GM18511 (cell line): Measurements from ENCODE around the gene LAMTOR5.

ENCODE experiments used
- ATAC-seq: cut with Tn5 transposase; IDR thresholded peaks from one replicate; pipeline ENCODE4 v1.9.1; 2021; ENCODE audit warnings: mild to moderate bottlenecking, moderate library complexity; ENCODE audit not compliant: unreplicated experiment

Gene LAMTOR5

DNA sequence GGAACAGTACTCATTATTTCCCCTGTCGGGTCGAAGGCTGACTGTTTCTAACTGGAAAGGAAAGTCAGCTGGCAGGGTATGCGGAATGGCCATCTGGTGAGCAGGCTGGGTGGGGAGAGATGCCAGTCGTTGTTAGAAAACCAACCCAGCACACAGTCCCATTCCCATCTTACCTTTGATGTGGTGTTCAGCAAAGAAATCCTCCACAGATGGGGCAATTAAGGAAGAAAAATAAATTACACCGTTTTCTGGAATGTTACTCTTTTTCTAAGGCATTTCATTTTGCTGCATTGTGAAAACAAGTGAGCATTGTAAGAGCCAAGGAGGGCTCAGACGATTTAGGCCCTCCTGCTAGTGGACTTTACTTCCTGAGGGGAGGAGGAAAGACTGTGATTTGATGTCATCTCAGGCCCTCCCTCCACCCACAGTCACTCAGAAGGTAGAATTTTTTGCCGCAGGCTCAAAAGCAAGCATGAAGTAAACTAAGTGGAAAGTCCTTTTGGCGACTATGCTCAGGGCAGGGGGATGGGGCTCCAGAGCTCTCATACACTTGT is 16.7 kb downstream of the LAMTOR5 start, which contains the start of gene SLC16A4:
Gene SLC16A4 (minus strand): TSS at position 335 of the 554 bp plus-strand sequence. CDS start 1,703 bp downstream, outside the sequence.
- no peak for ATAC-seq

DNA sequence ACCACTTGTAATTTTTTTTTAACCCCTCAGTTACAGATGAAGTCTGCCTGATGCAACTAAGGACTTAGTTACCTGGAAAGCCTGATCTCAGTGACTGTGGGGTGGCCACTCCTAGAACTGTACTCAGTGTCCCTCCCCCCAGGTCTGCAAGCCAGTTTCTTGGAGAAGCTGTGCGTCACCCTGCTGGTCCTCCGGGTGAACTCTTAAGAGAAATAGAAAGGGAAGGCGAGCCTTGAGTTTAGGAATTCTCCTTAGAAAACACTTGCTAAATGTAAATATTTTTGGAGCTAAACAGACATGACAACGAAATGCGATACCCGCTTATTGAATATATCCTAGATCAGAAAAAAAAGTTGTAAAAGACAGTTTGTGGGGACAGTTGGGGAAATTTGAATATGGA is 17.4 kb downstream of the LAMTOR5 start:
- ATAC-seq: no peak

DNA sequence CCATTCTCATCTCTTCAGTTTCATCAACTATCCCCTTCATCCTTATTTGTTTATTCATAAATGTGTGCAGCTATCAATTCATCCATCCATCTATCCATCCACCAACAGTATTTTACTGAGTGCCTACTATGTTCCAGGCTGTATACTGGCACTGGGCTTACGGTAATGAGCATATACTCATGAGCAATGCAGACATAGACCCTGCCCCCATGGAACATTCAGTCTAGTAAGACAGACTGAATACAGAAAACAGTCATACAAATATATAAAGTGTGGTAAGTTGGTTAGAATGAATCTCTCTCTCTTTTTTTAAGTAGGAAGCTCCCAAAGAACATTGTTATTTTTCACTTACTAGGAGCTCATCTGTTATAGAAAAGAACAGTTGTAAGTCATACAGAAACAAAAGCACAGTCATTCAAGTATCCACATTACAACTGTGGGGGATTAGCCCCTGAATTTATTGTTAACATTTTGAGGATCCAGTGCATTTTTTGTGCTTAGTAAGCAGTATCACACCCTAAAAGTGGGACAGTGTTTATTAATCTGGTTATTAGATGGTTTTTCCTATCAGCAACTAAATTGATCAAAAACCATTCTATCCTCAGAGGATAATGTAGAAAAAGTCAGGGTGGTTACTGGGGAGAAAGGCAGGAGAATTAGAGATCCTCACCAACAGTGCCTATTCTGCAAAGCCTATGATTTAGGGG is 20.3 kb downstream of the LAMTOR5 start:
- ATAC-seq: no peak

DNA sequence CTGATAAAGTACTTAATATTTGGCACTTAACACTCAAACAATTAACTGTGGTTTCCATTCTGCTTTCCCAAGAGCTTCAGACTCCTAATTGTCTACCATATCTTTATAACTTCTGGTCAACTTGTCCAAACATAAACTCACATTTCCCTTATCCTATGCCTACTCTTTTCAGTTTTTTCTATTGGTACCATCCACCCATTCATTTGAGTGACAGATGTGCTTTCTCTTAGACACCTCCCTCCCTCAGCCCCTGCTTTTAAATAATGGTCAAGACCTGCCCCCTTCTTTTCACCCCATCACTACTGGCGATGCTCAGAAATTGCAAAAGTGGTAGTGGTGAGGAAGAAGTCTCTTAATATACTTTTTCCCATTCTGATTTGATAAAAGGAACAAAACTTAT is 22.1 kb downstream of the LAMTOR5 start:
- ATAC-seq: no peak

DNA sequence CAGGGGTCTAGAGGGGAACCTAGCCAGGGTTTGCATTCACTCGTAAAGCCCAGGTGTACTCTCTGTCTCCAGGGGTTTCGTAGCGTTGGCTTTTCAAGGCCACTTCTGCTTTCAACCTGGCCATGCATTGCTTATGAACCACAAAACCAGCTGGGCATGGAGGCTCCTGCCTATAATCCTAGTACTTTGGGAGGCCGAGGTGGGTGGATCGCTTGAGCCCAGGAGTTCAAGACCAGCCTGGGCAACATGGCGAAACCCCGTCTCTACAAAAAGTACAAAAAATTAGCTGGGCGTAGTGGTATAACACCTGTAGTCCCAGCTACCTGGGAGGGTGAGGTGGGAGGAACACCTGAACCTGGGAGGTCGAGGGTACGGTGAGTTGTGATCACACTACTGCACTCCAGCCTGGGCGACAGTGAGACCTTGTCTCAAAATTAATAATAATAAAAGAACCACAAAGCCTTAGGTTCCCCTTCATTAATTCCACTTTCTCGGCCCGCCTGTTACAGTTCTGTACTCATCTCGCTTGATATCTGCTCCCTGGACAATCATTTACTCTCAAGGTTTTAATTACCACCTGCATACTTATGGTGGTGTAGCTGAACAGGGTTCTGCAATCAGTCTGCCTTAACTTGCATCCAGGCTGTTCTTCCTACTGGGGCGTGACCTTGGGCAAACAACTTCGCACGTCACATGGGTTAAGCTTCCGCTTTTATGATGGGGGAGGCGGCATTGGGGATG is 22.7 kb downstream of the LAMTOR5 start:
- ATAC-seq: peak; percentile 83

DNA sequence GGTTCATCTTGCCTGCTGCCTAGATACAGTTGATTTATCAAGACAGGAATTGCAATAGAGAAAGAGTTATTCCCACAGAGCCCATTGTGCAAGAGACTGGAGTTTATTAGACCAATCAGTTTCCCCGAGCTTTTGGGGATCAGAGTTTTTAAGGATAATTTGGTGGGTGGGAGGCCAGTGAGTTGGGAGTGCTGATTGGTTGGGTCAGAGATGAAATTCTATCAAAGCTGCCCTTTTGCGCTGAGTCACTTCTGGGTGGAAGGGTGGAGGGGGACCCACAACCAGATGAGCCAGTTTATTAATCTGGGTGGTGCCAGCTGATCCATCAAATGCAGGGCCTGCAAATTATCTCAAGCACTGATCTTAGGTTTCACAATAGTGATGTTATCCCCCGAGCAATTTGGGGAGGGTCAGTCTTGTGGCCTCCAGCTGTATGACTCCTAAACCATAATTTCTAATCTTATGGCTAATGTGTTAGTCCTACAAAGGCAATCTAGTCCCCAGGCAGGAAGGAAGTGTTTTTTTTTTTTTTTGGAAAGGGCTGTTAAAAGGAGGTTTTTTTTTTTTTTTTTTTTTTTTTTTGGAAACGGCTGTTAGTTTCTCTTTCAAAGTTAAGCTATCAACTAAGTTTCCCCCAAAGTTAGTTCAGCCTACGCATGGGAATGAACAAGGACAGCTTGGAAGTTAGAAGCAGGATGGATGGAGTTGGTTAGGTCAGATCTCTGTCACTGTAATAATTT is 24.1 kb downstream of the LAMTOR5 start:
- ATAC-seq: no peak

DNA sequence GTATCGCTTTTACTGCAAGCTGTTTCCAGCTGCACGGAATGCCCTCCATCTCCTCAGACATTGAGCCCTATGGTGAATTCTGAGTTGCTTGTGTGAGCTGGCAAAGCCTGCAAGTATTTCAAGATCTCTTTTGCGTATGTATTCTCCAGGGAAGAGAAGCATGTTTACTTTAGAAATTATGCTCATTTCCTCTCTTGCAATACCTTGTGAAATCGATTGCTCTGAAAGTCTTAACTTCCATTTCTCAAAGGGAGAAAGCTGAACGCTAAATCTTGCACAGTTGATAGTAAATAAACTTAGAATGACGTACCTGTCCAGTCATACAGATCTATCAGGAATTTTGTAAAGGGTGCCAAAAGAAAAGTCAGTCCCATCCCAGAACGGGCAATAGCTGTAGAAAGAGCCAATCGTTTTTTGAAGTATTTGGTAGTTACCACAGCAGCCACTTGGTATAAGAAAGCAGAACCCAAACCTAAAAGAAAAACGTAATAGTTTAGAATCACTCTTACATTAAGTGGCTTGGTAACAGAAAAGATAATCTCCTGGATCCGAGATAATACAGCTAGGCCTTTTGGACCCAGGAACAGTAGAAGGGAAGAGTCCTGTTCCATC is 26.7 kb downstream of the LAMTOR5 start:
- ATAC-seq: no peak

DNA sequence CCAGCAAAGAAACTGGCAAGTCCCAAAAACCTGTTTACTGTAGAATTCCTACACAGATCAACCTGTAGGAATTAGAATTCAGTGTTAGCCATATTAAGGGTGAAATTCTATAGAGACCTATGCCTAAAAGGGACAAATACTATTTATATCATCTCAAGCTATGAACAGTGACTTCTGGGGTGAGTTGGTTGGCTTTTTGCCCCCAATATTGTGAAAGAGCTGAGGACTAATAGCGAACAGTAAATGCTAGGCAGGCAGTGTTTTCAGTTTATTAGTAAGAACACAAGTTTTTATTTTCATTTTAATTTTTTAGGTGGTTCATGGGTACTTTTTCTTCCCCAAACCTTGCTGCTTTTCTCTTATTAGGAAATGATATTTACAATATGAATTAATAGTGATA is 32.0 kb downstream of the LAMTOR5 start:
- ATAC-seq: no peak

DNA sequence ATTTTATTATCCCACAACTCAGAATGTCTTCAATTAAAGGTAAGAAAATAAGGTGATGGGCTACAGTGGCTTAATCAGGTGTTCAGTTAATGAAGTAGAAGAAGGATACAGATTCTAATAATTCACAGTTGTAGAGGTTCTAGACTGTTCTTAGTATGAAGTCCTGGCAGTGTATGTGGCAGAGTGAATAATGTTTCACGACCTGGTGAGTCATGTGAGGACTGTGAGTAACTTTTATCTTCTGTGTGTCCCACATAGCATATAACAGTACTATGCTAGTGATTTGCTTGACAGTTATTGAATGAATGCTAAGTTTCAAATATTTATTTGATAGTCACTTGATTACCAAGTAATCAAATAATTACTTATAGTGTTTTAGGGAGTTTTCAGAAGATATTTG is 36.7 kb downstream of the LAMTOR5 start:
- ATAC-seq: no peak

DNA sequence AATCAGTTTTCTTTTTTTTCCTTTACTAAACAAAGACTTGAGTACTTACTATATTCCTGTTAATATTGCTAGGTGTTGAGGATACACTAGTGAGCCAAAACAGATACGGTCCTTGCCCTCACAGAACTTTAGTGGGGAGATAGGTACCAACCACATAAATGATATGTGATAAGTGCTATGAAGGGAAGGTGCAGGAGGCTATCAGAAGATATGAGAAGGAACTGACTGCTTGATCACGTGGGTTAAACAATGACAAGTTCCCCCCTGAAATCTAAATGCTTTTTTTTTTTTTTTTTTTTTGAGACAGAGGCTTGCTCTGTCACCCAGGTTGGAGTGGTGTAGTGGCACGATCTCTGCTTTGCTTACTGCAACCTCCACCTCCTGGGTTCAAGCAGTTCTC is 43.3 kb downstream of the LAMTOR5 start:
- ATAC-seq: no peak

DNA sequence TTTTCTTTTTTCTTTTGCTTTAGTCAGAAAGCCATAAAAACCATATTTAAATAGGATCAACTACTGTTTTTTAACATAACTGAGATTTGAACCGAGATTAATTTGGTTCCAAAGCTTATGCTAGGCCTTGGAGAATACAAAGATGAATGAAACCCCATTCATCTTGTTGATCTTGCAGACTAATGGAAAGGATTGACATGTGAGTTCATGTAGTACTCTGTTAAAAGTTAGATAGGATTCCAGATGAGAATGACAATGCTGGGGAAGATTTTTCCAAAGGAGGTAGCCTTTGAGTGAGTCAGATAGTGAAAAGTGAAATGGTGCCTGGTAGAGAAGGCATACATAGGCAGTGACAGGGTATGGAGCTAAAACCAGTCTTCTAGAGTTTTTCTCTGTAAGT is 45.6 kb downstream of the LAMTOR5 start:
- no peak for ATAC-seq

DNA sequence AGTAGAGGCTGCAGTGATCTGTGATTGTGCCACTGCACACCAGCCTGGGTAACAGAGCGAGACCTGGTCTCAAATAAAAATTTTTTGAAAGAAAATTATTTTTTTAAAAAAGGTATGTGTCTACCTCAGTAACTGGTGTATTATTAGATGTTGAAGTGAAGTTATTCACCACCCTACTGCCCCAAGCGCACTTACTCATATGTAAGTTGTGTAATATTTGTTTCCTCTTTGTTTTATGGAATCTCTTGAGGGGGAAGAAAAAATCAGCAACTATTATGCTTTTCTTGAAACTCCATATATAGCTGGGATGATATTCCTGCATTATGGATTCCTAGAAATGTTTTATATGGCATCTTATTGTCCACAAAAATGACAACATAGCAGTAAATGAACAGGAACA is 47.1 kb downstream of the LAMTOR5 start:
- ATAC-seq: no peak

DNA sequence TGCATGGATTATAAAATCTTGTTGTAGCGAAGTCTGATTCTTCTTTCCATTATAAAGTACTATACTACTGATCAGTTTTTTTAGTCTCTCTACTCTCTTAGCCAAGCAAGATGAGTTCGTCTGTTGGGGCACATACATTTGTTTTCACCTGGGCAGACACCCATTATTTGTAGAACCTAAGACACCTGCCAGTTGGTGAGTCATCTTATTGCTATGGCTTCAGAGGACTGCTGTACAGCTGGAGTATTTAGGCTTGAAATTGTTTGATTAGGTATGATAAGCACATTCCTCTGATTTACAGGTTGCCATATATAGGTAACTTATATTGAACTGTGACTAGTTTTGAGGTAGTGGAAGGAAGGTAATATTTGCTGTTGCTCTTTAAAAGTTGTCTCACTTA is 51.1 kb downstream of the LAMTOR5 start:
- no peak for ATAC-seq

DNA sequence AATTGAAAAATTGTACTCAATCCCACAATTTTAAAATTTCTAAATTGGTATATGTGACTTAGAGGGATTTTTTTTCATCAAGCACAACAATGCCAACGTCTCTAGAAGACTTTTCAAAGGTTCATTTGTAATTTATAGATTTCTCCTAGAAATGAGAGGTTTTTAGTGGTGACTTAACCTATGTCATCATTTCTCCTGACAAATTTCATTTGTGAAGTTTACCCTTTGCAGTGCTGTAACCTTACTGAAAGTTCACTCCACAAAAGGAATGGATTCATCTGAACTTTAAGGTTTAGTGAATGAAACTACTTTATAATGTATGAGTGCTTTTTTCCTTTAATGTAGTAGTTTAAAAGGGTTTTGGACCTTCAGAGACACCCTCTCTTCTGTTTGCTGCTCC is 52.2 kb downstream of the LAMTOR5 start:
- no peak for ATAC-seq
